ENCODE results near the gene IFNL4.
"Not testable (repeated sequence)": the region's sequence is repeated elsewhere in the genome, so short reads cannot be mapped to it uniquely, and the experiment has no call there.

The IFNL4 gene

GRCh38 chr19:39248806-39249205, at the start of gene IFNL4:
TSS of gene IFNL4 (minus strand) at chr19:39248856.
- no peak for DNase-seq

- no peak for DNase-seq
These were observed 49.4 kb upstream of the IFNL4 start for GRCh38 chr19:39297931-39298634.

DNA sequence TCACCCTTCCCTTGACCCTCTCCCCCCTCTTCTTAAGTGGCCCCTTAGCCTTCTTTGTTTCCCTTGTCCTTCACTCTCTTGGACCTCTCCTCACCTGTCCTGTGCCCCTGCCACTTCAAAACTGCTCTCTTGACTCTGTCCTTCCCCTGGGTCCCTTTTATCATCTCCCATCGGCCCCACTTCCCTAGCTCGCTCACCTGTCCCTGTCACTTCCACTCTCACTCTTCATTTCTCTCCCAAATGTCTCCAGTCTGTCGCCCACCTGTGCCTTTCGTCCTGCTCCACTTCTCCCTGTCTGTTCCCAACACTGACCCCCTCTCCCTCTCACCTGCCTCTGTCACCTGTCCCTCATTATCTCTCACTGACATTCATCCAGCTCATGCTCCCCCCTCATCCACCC, 48.2 kb upstream of the IFNL4 start:
- DNase-seq: no peak

GRCh38 chr19:39296055-39296645, 47.5 kb upstream of the IFNL4 start, which contains the start of gene IFNL1:
TSS of gene IFNL1 (plus strand) at chr19:39296407. CDS start at chr19:39296422, 15 bp downstream.
- DNase-seq: no peak

DNA sequence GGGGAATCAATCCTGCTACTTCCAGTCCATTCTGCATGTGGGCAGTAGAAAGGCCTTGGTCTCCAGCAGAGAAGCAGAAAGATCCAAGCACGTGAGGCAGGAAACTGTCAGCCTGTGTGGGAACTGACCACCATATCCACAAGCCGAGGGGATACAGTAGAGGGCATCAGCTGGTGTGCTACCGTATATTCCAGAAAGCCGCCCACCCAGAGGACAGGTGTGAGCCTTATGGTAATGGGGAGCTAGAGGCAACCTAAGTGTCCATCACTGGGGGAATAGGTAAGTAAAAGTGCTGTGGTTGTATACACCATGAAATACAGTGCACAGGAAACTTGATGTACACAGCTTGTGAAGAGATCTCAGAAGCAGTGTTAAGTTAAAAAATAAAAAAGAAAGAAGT, 44.7 kb upstream of the IFNL4 start:
- no peak for DNase-seq

DNA sequence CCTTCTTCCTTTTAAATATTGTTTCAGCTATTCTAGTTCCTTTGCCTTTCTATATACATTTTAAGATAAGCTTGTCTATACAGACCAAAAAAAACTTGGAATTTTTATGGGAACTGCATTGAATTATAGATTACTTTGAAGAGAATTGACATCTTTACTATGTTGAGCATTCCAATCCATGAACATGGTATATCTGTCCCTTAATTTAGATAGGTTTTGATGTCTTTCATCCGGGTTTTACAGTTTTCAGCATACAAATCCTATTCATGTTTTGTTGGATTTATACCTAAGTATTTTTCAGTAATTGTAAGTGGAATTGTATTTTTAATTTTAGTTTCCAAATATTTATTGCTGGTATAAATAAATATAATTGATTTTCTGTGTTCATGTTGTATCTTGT, 35.4 kb upstream of the IFNL4 start:
- no peak for DNase-seq

DNA sequence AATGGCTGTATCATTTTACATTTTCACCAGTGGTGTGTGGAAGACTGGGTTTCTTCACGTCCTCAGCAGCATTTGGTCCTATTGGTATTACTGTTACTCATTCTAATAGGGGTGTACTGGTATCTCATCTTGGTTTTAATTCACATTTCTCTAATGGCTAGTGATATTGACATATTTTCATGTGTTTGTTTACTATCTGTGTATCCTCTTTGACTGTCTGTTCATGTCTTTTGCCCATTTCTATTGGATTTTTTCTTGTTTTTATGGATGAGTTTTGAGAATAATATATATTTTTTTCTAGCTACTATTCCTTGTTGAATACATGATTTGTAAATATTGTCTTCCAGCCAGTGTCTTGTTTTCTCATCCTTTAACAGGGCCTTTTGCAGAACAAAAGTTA, 33.4 kb upstream of the IFNL4 start:
- DNase-seq: no peak

DNA sequence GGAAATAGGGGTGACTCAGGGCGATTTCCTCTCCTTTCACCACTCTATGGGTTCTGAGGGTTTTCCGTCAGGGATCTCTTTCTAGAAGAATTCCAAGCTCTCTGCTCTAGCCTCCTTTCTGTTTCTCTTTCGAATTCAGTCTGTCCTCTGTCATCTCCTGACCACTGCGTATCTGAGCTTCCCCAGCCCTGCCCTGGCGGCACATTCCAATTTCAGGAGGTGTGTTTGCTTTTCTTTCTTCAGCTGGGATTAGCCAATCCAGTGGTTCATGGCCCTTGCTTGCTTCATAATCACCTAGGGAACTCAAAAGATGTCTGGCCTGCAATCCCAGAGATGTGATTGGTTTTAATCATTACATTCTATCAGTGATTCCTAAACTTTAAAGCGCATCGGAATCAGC, 28.9 kb upstream of the IFNL4 start:
- no peak for DNase-seq

DNA sequence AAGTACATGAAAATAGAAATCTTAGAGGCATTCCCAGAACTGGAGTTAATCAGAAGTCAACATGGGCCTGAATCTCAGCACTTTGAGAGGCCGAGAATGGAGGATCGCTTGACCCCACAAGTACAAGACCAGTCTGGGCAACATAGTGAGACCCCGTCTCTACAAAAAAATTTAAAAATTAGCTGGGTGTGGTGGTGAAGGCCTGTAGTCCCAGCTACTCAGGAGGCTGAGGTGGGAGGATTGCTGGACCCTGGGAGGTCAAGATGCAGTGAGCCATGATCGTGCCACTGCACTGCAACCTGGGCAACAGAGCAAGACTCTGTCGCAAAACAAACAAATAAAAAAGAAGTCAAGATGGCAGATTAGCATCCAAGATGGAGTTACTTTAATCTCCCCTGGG, 28.1 kb upstream of the IFNL4 start:
- DNase-seq: no peak

GRCh38 chr19:39275578-39275977, 26.9 kb upstream of the IFNL4 start:
- no peak for DNase-seq

GRCh38 chr19:39273859-39274258, 25.2 kb upstream of the IFNL4 start:
- not testable (repeated sequence) for DNase-seq

DNA sequence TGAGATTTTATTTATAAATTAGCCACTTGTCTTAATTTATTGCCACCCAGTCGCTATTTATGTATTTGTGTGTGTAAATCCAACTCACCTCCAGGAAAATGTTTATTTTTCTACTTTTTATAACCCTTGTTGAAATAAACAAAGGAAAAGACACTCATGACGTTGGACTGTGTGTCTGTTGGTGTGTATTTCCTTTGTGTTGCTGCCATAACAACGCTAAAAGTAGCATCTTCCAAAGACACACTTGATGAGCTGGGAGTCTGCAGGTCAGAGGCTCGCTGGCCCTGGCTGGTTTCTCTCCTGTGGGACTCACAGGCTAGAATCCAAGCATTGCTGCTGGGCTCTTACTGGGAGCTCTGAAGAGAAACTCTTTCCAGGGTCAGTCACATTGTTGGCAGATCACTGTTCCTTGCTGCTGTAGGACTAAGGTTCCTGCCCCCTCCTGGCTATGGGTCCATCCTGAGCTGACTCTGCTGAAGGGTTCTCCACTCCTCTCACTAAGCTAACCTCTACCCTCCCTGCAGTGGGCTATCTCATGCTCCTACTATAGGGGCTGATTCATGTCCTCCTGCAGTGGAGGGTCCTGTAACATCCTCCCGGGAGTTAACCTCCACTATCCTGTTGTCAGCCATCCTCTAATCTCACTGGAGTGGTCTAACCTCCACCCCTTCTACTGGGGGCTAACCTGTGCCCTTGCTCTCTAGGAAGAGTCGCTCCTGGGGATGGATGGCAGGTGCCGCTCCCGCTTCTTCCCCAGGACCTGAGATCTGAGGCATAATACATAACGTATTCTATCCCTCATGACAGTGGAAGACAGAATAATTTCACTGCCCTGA, 21.6 kb upstream of the IFNL4 start:
- no peak for DNase-seq

DNA sequence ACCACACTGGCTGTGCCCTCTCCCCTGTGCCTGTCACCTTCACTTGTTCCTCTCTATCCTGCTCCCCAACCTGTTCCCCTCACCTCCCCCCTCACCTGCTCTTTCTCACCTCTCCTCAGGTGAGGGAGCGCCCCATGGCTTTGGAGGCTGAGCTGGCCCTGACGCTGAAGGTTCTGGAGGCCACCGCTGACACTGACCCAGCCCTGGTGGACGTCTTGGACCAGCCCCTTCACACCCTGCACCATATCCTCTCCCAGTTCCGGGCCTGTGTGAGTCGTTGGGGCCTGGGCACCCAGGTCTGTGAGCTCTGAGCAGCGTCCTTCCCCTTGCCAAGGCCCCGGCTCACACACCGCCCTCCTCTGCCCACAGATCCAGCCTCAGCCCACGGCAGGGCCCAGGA, 20.7 kb upstream of the IFNL4 start:
- not testable (repeated sequence) for DNase-seq

GRCh38 chr19:39268531-39269223, 20.0 kb upstream of the IFNL4 start:
- DNase-seq: not testable (repeated sequence)

GRCh38 chr19:39268085-39268484, 19.4 kb upstream of the IFNL4 start, which contains the start of gene IFNL2:
TSS of gene IFNL2 (plus strand) at chr19:39268396. CDS start at chr19:39268569, 173 bp downstream.
- DNase-seq: not testable (repeated sequence)

DNA sequence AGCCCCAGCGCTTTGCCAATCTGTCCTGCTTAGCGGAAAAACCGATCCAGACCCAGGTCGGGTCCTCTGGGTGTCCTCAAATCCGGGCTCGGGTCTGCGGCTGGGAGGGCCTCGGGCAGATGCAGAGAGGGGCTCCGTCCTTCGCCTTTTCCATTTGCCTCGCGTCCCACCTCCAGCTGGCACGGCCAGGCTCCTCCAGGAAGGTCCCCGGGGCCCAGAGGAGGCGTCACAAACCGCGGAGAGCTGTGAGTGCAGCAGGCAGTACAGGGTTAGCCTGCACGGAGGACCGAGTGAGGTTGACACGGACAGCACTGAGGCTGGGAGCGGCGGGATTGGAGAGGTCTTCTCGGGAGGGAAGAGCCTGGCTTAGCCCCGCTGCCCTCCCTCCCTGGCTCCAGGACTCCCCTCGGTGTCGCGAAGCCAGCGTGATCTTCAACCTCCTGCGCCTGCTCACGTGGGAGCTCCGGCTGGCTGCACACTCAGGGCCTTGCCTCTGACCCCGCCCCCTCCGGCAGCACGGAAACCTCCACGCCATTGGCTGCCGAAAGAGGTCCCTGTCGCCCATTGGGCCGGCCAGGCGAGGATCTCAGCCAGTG, 16.8 kb upstream of the IFNL4 start:
- no peak for DNase-seq

DNA sequence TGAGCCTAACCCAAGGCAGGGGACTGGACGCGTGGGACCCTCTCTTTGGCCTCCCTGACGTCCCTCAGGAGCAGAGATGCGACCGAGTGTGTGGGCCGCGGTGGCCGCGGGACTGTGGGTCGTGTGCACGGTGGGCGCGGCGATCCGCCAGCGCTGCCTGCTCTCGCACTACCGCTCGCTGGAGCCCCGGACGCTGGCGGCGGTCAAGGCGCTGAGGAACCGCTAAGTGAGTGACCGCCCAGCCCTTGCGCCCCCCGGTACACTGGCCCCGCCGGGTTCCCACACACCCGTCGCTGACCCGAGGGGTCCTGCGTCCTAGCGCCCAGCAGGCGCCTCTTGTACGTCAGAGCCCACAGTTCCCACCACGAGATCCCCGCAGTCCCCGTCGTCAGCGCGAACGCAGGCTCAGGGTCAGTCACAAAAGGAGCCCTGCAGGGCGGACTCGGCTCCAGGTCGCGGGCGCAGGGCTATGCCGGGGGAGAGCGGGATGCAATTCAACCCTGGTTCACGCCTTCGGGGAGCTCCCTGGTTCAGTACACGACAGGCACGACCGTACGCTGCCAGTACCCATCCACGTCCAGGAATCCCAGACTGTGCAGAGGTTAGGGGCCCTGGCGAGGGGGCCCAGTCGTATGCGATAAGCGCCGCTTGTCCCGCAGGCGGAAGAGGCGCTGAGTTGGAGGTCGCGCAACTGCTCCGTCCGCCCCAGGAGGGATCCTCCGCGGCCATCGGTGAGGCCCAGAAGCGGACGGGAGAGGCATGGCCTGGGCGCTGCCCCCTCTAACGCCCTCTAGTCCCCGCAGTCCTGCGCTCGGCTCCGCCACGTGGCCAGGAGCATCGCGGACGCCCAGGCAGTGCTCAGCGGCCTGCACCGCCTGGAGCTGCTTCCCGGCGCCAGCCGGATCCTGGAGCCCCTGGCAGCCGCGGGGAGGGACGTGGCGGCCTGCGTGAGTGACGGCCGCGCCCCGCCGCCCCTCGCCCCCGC, 15.9 kb upstream of the IFNL4 start:
- DNase-seq: no peak

DNA sequence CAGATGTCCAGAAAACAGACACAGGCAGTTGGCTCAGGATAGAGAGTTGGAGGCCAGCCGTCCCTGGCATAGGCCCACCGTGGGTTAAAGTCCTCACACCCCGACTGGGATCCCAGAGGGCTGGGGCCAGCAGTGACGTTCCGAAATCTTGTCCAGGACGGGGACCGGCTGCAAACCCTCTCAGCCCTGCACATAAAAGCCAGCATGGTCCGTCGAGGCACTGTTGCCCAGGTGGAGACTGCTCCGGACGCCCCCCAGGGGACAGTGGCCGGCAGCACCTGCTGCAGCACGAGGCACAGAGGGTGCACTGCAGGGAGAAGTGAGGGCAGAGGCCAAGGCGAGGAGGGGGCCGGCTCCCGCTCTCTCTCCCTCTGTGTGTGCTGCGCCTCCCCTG, 15.3 kb upstream of the IFNL4 start:
- DNase-seq: no peak

- DNase-seq: no peak
These were observed 13.8 kb upstream of the IFNL4 start for GRCh38 chr19:39262496-39262895.

DNA sequence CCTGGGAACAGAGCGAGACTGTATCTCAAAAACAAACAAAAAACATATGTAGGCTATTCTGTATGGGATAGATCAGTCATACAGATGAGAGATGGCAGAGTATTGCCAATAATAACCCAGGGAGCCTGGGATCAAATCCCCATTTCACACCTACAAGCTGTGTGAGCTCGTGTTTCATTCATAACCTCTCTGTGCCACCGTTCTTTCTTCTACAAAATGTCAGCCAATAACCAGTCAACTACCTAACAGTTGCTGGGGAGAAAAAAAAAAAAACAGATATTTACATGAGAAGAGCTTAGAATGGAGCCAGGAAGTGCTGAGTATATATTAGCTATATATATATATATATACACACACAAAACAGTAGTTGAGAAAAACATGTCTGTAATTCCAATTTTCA, 13.0 kb upstream of the IFNL4 start:
- no peak for DNase-seq

- no peak for DNase-seq
These were observed 8.6 kb upstream of the IFNL4 start for GRCh38 chr19:39257227-39257626.

Measured in NCI-H226 (cell line).